Retinal pigment epithelial cell (primary cell): ENCODE measurements around the gene RILPL2.
"Not testable (repeated sequence)": the region's sequence is repeated elsewhere in the genome, so short reads cannot be mapped to it uniquely, and the experiment has no call there.

ENCODE experiments used
- DNase-seq: peaks from one replicate; pipeline ENCODE4 v3.0.0-alpha.2; 2010; ENCODE audit warnings: low read depth
- H3K4me3 ChIP-seq: 2 replicates; pipeline ENCODE4 v1.5.1; 2011; ENCODE audit warnings: mild to moderate bottlenecking, low read length, control low read depth, moderate library complexity
- CTCF ChIP-seq: conservative IDR thresholded peaks from 2 replicates; pipeline ENCODE4 v1.5.1; 2011; ENCODE audit warnings: low read depth, low read length, control low read depth, inconsistent platforms

RILPL2 gene

GRCh38 chr12:123465084-123465483, 28.6 kb upstream of the RILPL2 start:
- DNase-seq = no peak
- no peak for TF ChIP-seq CTCF
- H3K4me3 ChIP-seq = no peak overlapping the region

GRCh38 chr12:123463174-123463573, 26.7 kb upstream of the RILPL2 start:
- H3K4me3 ChIP-seq, DNase-seq: not testable (repeated sequence)

GRCh38 chr12:123457980-123458779, 21.7 kb upstream of the RILPL2 start, which contains the start of gene SNRNP35:
TSS of gene SNRNP35 (plus strand) at chr12:123458139. CDS start at chr12:123465541, 7,402 bp downstream.
- H3K4me3 ChIP-seq = peak within 1 kb of the TSS; percentile 87
- TF ChIP-seq CTCF = no peak
- peak; percentile 39 for DNase-seq

GRCh38 chr12:123453165-123453564, 16.7 kb upstream of the RILPL2 start:
- DNase-seq = no peak
- H3K4me3 ChIP-seq = no peak overlapping the region
- no peak for TF ChIP-seq CTCF

GRCh38 chr12:123452276-123452550, 15.7 kb upstream of the RILPL2 start:
- not testable (repeated sequence) for DNase-seq, H3K4me3 ChIP-seq

GRCh38 chr12:123450636-123451035, 14.2 kb upstream of the RILPL2 start:
- H3K4me3 ChIP-seq = no peak overlapping the region
- no peak for DNase-seq
- no peak for TF ChIP-seq CTCF

- TF ChIP-seq CTCF = no peak
- H3K4me3 ChIP-seq = no peak overlapping the region
- no peak for DNase-seq
These were observed 13.4 kb upstream of the RILPL2 start for GRCh38 chr12:123449856-123450255.

GRCh38 chr12:123449249-123449733, 12.8 kb upstream of the RILPL2 start:
- H3K4me3 ChIP-seq = no peak overlapping the region
- no peak for DNase-seq
- no peak for TF ChIP-seq CTCF
